ENCODE measurements around the gene PSME2.

DNA sequence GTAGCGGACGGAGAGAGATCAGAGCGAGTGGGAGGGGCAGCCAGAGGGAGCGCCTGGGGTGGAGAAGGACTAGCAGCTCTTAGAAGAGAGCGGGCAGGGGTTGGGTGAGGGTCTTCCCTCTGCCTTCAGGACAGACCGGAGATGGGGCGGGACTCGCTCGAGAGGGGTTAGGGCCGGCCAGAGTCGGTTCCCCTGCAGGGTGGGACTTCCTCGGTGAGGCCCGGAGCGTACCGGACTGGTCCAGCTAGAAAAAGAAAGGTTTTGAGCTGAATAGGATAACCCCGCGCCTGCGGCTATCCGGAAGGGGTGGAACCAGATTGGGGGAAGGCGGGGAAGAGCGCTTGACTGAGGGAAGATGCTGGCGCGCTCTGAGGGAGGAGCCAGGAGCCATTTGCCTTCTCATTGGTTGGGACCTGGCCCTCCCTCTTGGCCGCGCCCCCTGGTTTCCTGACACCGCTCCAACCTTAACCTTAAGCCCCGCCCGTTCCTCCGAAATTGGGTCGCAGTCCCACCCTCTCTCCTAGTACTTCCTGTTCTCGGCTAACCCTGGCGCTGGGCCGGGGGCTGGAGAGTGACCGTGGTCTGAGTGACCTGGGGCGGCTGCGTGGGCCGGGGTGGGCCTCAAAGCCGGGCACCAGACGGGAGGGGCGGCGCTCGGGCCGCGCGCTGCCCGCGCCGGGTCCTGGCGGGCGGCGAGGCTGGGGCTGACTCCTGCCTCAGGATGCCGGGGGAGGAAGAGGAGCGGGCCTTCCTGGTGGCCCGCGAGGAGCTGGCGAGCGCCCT is 759 bp upstream of the PSME2 start, which contains the start of gene RNF31:
- TF ChIP-seq RAD21 (conservative IDR thresholded peaks at IDR 0.05 in 1 of 2, IDR thresholded peaks at IDR 0.05 in 1 of 2), result no peak
- TF ChIP-seq, protein P1, sequence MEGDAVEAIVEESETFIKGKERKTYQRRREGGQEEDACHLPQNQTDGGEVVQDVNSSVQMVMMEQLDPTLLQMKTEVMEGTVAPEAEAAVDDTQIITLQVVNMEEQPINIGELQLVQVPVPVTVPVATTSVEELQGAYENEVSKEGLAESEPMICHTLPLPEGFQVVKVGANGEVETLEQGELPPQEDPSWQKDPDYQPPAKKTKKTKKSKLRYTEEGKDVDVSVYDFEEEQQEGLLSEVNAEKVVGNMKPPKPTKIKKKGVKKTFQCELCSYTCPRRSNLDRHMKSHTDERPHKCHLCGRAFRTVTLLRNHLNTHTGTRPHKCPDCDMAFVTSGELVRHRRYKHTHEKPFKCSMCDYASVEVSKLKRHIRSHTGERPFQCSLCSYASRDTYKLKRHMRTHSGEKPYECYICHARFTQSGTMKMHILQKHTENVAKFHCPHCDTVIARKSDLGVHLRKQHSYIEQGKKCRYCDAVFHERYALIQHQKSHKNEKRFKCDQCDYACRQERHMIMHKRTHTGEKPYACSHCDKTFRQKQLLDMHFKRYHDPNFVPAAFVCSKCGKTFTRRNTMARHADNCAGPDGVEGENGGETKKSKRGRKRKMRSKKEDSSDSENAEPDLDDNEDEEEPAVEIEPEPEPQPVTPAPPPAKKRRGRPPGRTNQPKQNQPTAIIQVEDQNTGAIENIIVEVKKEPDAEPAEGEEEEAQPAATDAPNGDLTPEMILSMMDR (IDR thresholded peaks at IDR 0.05), result no peak
- no peak for TF ChIP-seq HDAC2 (IDR thresholded peaks at IDR 0.05)
- TF ChIP-seq POLR2A (IDR thresholded peaks at IDR 0.05; ENCODE audit: low read length), result peak; percentile 42; the same call in 1 of the 2 replicates
- no peak for TF ChIP-seq POLR2AphosphoS2 (conservative IDR thresholded peaks at IDR 0.05; ENCODE audit: low read length)
- no peak for TF ChIP-seq MYC (IDR thresholded peaks at IDR 0.05; ENCODE audit: borderline replicate concordance, low read length)
- TF ChIP-seq KDM1A (IDR thresholded peaks at IDR 0.05; ENCODE audit: low read depth), result no peak
- no peak for TF ChIP-seq RFX5 (IDR thresholded peaks at IDR 0.05)
- no peak for TF ChIP-seq ZNF302 (CRISPR knock-in tag; IDR thresholded peaks at IDR 0.05)
- TF ChIP-seq, protein P2, sequence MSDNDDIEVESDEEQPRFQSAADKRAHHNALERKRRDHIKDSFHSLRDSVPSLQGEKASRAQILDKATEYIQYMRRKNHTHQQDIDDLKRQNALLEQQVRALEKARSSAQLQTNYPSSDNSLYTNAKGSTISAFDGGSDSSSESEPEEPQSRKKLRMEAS (IDR thresholded peaks at IDR 0.05), result 0 out of 2 replicates have a peak, but pooled peaks have one; percentile 9
- no peak for TF ChIP-seq ESRRA (IDR thresholded peaks at IDR 0.05; ENCODE audit: borderline replicate concordance, low read length)
- TF ChIP-seq ZFP36 (IDR thresholded peaks at IDR 0.05; ENCODE audit: borderline replicate concordance, partially characterized antibody), result no peak
- no peak for TF ChIP-seq CEBPB (IDR thresholded peaks at IDR 0.05)
- TF ChIP-seq, protein P3, sequence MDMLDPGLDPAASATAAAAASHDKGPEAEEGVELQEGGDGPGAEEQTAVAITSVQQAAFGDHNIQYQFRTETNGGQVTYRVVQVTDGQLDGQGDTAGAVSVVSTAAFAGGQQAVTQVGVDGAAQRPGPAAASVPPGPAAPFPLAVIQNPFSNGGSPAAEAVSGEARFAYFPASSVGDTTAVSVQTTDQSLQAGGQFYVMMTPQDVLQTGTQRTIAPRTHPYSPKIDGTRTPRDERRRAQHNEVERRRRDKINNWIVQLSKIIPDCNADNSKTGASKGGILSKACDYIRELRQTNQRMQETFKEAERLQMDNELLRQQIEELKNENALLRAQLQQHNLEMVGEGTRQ (IDR thresholded peaks at IDR 0.05), result no peak
